Lung (tissue), 12 donors: ENCODE data around the gene PPFIA3. TPM values are rescaled to one million over a fixed set of nuclear protein-coding genes. Genes with fewer than 3 reads are reported as not detected.
A peak's percentile ranks its signal among the peaks of the same experiment; 100 is the strongest.

Experiments
- ATAC-seq: fragments of 200-7000 bp; cut with Tn5 transposase; one replicate; pipeline ENCODE4 v1.9.1; 2020; ENCODE audit warnings: moderate number of reproducible peaks; ENCODE audit not compliant: insufficient read depth, low FRiP score
- DNase-seq, 3 donors: peaks; one replicate each; pipeline ENCODE4 v3.0.0-alpha.2; 2013 to 2017
- H3K27ac ChIP-seq, 2 donors: one replicate each; pipeline ENCODE4 v1.5.1; 2013; ENCODE audit warnings: mild to moderate bottlenecking in 2 of 2, moderate library complexity in 2 of 2, control low read depth in 1 of 2, inconsistent platforms in 1 of 2, low read depth in 1 of 2, low read length in 1 of 2
- H3K27me3 ChIP-seq, 3 donors: one replicate each; pipeline ENCODE4 v1.5.1; 2013; ENCODE audit warnings: low read length in 2 of 3; ENCODE audit not compliant: control insufficient read depth in 3 of 3, insufficient read depth in 3 of 3
- H3K36me3 ChIP-seq, 4 donors: one replicate each; pipeline ENCODE4 v1.5.1; 2013; ENCODE audit warnings: low read length in 4 of 4, mild to moderate bottlenecking in 1 of 4, moderate library complexity in 1 of 4; ENCODE audit not compliant: control insufficient read depth in 4 of 4, insufficient read depth in 4 of 4
- H3K4me1 ChIP-seq, 5 donors: one replicate each; pipeline ENCODE4 v1.5.1; 2013; ENCODE audit warnings: low read length in 5 of 5, mild to moderate bottlenecking in 2 of 5, moderate library complexity in 1 of 5; ENCODE audit not compliant: control insufficient read depth in 5 of 5, insufficient read depth in 5 of 5
- H3K4me3 ChIP-seq: one replicate; pipeline ENCODE4 v1.5.1; 2013; ENCODE audit warnings: mild to moderate bottlenecking, control low read depth, moderate library complexity
- H3K9ac ChIP-seq, 2 donors: one replicate each; pipeline ENCODE4 v1.5.1; 2013; ENCODE audit warnings: low read length in 2 of 2, control low read depth in 1 of 2; ENCODE audit not compliant: insufficient read depth in 1 of 2
- H3K9me3 ChIP-seq, 4 donors: one replicate each; pipeline ENCODE4 v1.5.1; 2013; ENCODE audit warnings: low read length in 3 of 4, mild to moderate bottlenecking in 1 of 4, moderate library complexity in 1 of 4; ENCODE audit not compliant: control insufficient read depth in 4 of 4, insufficient read depth in 3 of 4
- CTCF ChIP-seq: IDR thresholded peaks from 2 replicates; pipeline ENCODE4 v1.5.1; 2012; ENCODE audit warnings: mild to moderate bottlenecking; ENCODE audit errors: control extremely low read depth, extremely low read depth
- WGBS, 2 donors: extraction: QIAGEN DNeasy Blood & Tissue Kit; methylation state at CpG; one replicate each; pipeline ENCODE4 v1.1.7; 2013; 5-methylcytosine and 5-hydroxymethylcytosine counted together
- polyA plus RNA-seq, 2 donors: library from polyadenylated mRNA; stranded (reverse); fragments of 200-250 nt; gene quantifications; one replicate each; pipeline ENCODE4 v1.2.1, GENCODE V29; 2013
- total RNA-seq, 2 donors: library from RNA; depleted of rRNA in 1 of 2; stranded (reverse); fragments of >200 nt in 1 of 2; gene quantifications; one replicate each; pipeline ENCODE4 v1.2.1, GENCODE V29; 2014 to 2021
- donor health status: control.
- donor health status: control.
- donor health status: Bipolar disorder and iron deficiency.
- donor health status: healthy.
- donor health status: DM: yes; HTN: yes; CAD: no.

The PPFIA3 gene
- total and polyA plus RNA-seq, 4 donors, result 3.0 to 10.6 (median 8.6) TPM

GRCh38 chr19:49161987-49162386 lies 42.6 kb downstream of the PPFIA3 start:
- no peak for TF ChIP-seq CTCF
- Histone ChIP-seq H3K4me1 (peaks cover 6 to 24% (median 8%) of the 10 kb centered on the region in 5 donors), H3K9ac (no peak overlapping the region), H3K27ac (no peak overlapping the region), H3K36me3 (peaks cover 0 to 3% (median 0%) of the 10 kb centered on the region in 4 donors), H3K4me3 (no peak overlapping the region), H3K27me3 (no peaks in the 10 kb centered on the region), H3K9me3 (no peaks in the 10 kb centered on the region)
- WGBS, 2 donors, result 50 to 69% methylated on average over 4 of the region's 4 CpGs
- ATAC-seq (no peak), DNase-seq (no peak)

- peaks cover 0 to 12% (median 8%) of the 10 kb centered on the region in 5 donors for H3K4me1 ChIP-seq
- peak overlapping the region; percentile 48 to 86 for H3K27ac ChIP-seq
- no peak overlapping the region for H3K4me3 ChIP-seq
- H3K27me3 ChIP-seq, result no peaks in the 10 kb centered on the region
- no peak for TF ChIP-seq CTCF
- no peaks in the 10 kb centered on the region for H3K9me3 ChIP-seq
- peak in 2 of 3 donors; percentile 52 to 62 for DNase-seq
- no peak for ATAC-seq
- H3K36me3 ChIP-seq, result peaks cover 0 to 8% (median 0%) of the 10 kb centered on the region in 4 donors
- H3K9ac ChIP-seq, result no peak overlapping the region
- 49 to 73% methylated on average over 24 of the region's 24 CpGs for WGBS, 2 donors
These were observed 45.9 kb downstream of the PPFIA3 start for GRCh38 chr19:49165111-49165750.

- Histone ChIP-seq H3K9me3 (no peaks in the 10 kb centered on the region), H3K36me3 (peaks cover 0 to 10% (median 0%) of the 10 kb centered on the region in 4 donors), H3K27me3 (no peaks in the 10 kb centered on the region), H3K4me1 (peaks cover 0 to 12% (median 8%) of the 10 kb centered on the region in 5 donors), H3K4me3 (no peak overlapping the region), H3K9ac (no peak overlapping the region), H3K27ac (peak overlapping the region; percentile 48 to 86)
- ATAC-seq, result no peak
- peak in 1 of 3 donors; percentile 26 for DNase-seq
- no peak for TF ChIP-seq CTCF
- 58 to 63% methylated on average over 30 of the region's 30 CpGs for WGBS, 2 donors
These were observed 46.5 kb downstream of the PPFIA3 start for GRCh38 chr19:49165865-49166301.
